Measurements from ENCODE around the gene DNAJB7.
"Not testable (repeated sequence)": the region's sequence is repeated elsewhere in the genome, so short reads cannot be mapped to it uniquely, and the experiment has no call there.

DNAJB7 gene

GRCh38 chr22:40856513-40857308 lies 5.2 kb downstream of the DNAJB7 start, which contains the start of the genes ST13 and XPNPEP3:
TSS of gene ST13 (minus strand) at chr22:40856639. CDS start at chr22:40856540, 99 bp downstream.
TSS of gene XPNPEP3 (plus strand) at chr22:40857148. CDS start at chr22:40857182, 34 bp downstream.
- FAIRE-seq: peak; percentile 82
- TF ChIP-seq POLR2A (IDR thresholded peaks at IDR 0.05; ENCODE audit: low read depth, low read length): peak; percentile 50; the same call in 1 of the 2 replicates
- peak; percentile 71 for DNase-seq (ENCODE audit: insufficient read length, low spot score)

GRCh38 chr22:40855979-40856512 lies 5.9 kb downstream of the DNAJB7 start:
- TF ChIP-seq POLR2A (IDR thresholded peaks at IDR 0.05; ENCODE audit: low read depth, low read length): no peak
- DNase-seq (ENCODE audit: insufficient read length, low spot score) (peak; percentile 4), FAIRE-seq (no peak)

GRCh38 chr22:40855071-40855978 lies 6.6 kb downstream of the DNAJB7 start:
- TF ChIP-seq POLR2A (IDR thresholded peaks at IDR 0.05; ENCODE audit: low read depth, low read length): no peak
- no peak for DNase-seq (ENCODE audit: insufficient read length, low spot score)
- no peak for FAIRE-seq

- FAIRE-seq (no peak), DNase-seq (ENCODE audit: insufficient read length, low spot score) (no peak)
- TF ChIP-seq POLR2A (IDR thresholded peaks at IDR 0.05; ENCODE audit: low read depth, low read length): no peak
Measured at GRCh38 chr22:40853961-40854360, 8.0 kb downstream of the DNAJB7 start.

- FAIRE-seq (no peak), DNase-seq (ENCODE audit: insufficient read length, low spot score) (no peak)
- no peak for TF ChIP-seq POLR2A (IDR thresholded peaks at IDR 0.05; ENCODE audit: low read depth, low read length)
Measured at GRCh38 chr22:40853333-40853732, 8.6 kb downstream of the DNAJB7 start.

GRCh38 chr22:40845816-40846215 lies 16.1 kb downstream of the DNAJB7 start:
- not testable (repeated sequence) for DNase-seq (ENCODE audit: insufficient read length, low spot score); FAIRE-seq

- no peak for TF ChIP-seq POLR2A (IDR thresholded peaks at IDR 0.05; ENCODE audit: low read depth, low read length)
- no peak for DNase-seq (ENCODE audit: insufficient read length, low spot score)
- FAIRE-seq: no peak
Measured at GRCh38 chr22:40844951-40845350, 17.0 kb downstream of the DNAJB7 start.

- no peak for TF ChIP-seq POLR2A (IDR thresholded peaks at IDR 0.05; ENCODE audit: low read depth, low read length)
- FAIRE-seq (no peak), DNase-seq (ENCODE audit: insufficient read length, low spot score) (no peak)
Measured at GRCh38 chr22:40838486-40838885, 23.4 kb downstream of the DNAJB7 start.

GRCh38 chr22:40834619-40835018 lies 27.3 kb downstream of the DNAJB7 start:
- FAIRE-seq (no peak), DNase-seq (ENCODE audit: insufficient read length, low spot score) (no peak)
- TF ChIP-seq POLR2A (IDR thresholded peaks at IDR 0.05; ENCODE audit: low read depth, low read length): no peak

- DNase-seq (ENCODE audit: insufficient read length, low spot score) (no peak), FAIRE-seq (no peak)
- TF ChIP-seq POLR2A (IDR thresholded peaks at IDR 0.05; ENCODE audit: low read depth, low read length): no peak
Measured at GRCh38 chr22:40829131-40829530, 32.8 kb downstream of the DNAJB7 start.

GRCh38 chr22:40826984-40827741 lies 34.8 kb downstream of the DNAJB7 start:
- no peak for TF ChIP-seq POLR2A (IDR thresholded peaks at IDR 0.05; ENCODE audit: low read depth, low read length)
- no peak for DNase-seq (ENCODE audit: insufficient read length, low spot score)
- FAIRE-seq: no peak

GRCh38 chr22:40826292-40826691 lies 35.6 kb downstream of the DNAJB7 start:
- FAIRE-seq; DNase-seq (ENCODE audit: insufficient read length, low spot score): not testable (repeated sequence)

GRCh38 chr22:40823426-40823825 lies 38.5 kb downstream of the DNAJB7 start:
- FAIRE-seq (no peak), DNase-seq (ENCODE audit: insufficient read length, low spot score) (no peak)
- TF ChIP-seq POLR2A (IDR thresholded peaks at IDR 0.05; ENCODE audit: low read depth, low read length): no peak
